Progenitor cell of endocrine pancreas (in vitro differentiated cells): ENCODE measurements around the gene AIG1. TPM values are rescaled to one million over a fixed set of nuclear protein-coding genes. Genes with fewer than 3 reads are reported as not detected.

Experiments
- DNase-seq: peaks from one replicate; pipeline ENCODE4 v3.0.0; 2021; ENCODE audit warnings: low spot score; ENCODE audit not compliant: unreplicated experiment
- H3K27ac Mint-ChIP-seq: 2 replicates; pipeline ENCODE4 v1.8.0; 2021; ENCODE audit warnings: mild to moderate bottlenecking, moderate library complexity, mixed read lengths
- H3K27me3 Mint-ChIP-seq: 2 replicates; pipeline ENCODE4 v1.8.0; 2021; ENCODE audit warnings: mixed read lengths
- H3K36me3 Mint-ChIP-seq: 2 replicates; pipeline ENCODE4 v1.8.0; 2022; ENCODE audit warnings: mixed read lengths; ENCODE audit not compliant: insufficient read depth
- H3K4me1 Mint-ChIP-seq: 2 replicates; pipeline ENCODE4 v1.8.0; 2021; ENCODE audit warnings: low read depth, mixed read lengths
- H3K4me3 Mint-ChIP-seq: 2 replicates; pipeline ENCODE4 v1.8.0; 2021; ENCODE audit warnings: low read depth, mild to moderate bottlenecking, moderate library complexity, mixed read lengths
- H3K9me3 Mint-ChIP-seq: 2 replicates; pipeline ENCODE4 v1.8.0; 2021; ENCODE audit warnings: low read depth, mixed read lengths
- total RNA-seq: library from RNA; stranded (reverse); gene quantifications from 2 replicates; pipeline ENCODE4 v1.2.1, GENCODE V29; 2021
- TF ChIP-seq, protein P1 (sequence below): fragments of 200-600 bp; sonication (generic); IDR thresholded peaks from one replicate; pipeline ENCODE4 v1.5.0; 2021; ENCODE audit warnings: antibody characterized with exemption, mild to moderate bottlenecking; ENCODE audit not compliant: unreplicated experiment

The AIG1 gene
- total RNA-seq, 1 donor from 2014 or later, result 40.0 TPM

DNA sequence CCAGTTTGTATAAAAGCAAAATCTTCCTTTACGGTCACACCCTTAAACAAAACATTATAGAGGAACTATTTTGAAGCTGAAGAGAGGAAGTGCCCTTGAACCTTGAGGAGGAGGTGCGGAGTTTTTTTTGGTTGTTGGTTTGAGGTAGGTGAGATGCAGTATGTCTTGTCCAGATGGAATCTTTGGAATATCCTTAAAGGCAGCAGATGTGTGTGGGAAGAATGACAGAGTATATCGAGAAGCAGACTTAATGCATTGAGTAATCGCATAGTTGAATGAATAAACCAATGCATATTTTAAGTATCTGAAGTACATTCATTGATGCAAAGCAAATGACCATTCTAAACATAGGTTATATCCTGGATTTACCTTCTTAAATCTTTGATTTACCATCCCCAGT lies 49.9 kb downstream of the AIG1 start:
- Mint-ChIP-seq H3K4me1 (no peaks in the 10 kb centered on the region), H3K4me3 (no peak overlapping the region)

DNA sequence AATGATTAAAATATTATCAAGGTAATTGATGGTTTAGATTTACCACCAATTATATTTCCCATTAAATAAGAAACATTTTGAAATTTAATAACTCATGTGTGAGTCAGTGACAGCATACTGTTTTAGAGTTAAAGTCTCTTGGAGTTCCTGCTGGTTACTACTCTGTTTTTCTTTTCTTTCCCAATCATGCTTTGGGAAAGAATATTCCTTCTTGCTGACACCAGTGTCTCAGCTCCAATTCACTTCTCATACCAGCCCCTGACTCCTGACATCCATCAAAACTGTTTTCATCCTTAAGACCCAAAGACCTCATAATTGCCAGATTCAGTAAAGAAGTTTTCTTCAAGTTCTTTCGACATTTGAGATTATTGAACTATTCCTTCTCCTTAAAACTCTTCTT lies 50.3 kb downstream of the AIG1 start:
- no peak for DNase-seq
- H3K4me1 Mint-ChIP-seq, result no peaks in the 10 kb centered on the region
- TF ChIP-seq, protein P1, sequence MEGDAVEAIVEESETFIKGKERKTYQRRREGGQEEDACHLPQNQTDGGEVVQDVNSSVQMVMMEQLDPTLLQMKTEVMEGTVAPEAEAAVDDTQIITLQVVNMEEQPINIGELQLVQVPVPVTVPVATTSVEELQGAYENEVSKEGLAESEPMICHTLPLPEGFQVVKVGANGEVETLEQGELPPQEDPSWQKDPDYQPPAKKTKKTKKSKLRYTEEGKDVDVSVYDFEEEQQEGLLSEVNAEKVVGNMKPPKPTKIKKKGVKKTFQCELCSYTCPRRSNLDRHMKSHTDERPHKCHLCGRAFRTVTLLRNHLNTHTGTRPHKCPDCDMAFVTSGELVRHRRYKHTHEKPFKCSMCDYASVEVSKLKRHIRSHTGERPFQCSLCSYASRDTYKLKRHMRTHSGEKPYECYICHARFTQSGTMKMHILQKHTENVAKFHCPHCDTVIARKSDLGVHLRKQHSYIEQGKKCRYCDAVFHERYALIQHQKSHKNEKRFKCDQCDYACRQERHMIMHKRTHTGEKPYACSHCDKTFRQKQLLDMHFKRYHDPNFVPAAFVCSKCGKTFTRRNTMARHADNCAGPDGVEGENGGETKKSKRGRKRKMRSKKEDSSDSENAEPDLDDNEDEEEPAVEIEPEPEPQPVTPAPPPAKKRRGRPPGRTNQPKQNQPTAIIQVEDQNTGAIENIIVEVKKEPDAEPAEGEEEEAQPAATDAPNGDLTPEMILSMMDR, result no peak
- no peak overlapping the region for H3K27ac Mint-ChIP-seq
- H3K36me3 Mint-ChIP-seq, result no peaks in the 10 kb centered on the region
- no peaks in the 10 kb centered on the region for H3K9me3 Mint-ChIP-seq
- H3K4me3 Mint-ChIP-seq, result no peak overlapping the region
- no peaks in the 10 kb centered on the region for H3K27me3 Mint-ChIP-seq

More for the DNA sequence above, 49.9 kb downstream of the AIG1 start:
- H3K27me3 Mint-ChIP-seq, result no peaks in the 10 kb centered on the region
- TF ChIP-seq, protein P1, result no peak
- H3K27ac Mint-ChIP-seq, result no peak overlapping the region
- no peaks in the 10 kb centered on the region for H3K9me3 Mint-ChIP-seq
- H3K36me3 Mint-ChIP-seq, result no peaks in the 10 kb centered on the region
- DNase-seq, result no peak

DNA sequence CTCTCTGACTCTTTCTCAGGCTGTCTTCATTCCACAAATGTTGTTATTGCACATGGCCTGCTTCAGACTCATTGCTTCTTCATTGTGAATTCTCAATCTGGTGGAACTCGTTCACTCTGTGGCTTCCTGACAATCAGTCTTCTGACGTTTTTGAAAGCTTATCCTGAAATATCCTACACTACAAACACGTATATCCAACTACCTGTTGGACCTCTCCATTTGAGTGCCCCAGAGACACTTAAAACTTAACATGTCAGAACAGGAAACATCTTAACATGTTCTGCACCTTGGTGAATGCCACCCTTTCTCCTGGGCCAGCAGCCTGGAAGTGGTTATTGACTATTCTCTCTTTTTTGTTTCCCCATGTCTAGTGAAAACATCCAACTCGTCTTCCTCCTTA lies 50.8 kb downstream of the AIG1 start:
- TF ChIP-seq, protein P1, result no peak
- no peak for DNase-seq
- no peaks in the 10 kb centered on the region for H3K27me3 Mint-ChIP-seq
- no peaks in the 10 kb centered on the region for H3K4me1 Mint-ChIP-seq
- no peak overlapping the region for H3K4me3 Mint-ChIP-seq
- no peak overlapping the region for H3K27ac Mint-ChIP-seq
- no peaks in the 10 kb centered on the region for H3K36me3 Mint-ChIP-seq
- peaks cover 3% of the 10 kb centered on the region for H3K9me3 Mint-ChIP-seq

- no peaks in the 10 kb centered on the region for H3K4me1 Mint-ChIP-seq
- H3K27me3 Mint-ChIP-seq, result no peaks in the 10 kb centered on the region
- no peak for DNase-seq
- no peak overlapping the region for H3K4me3 Mint-ChIP-seq
- peaks cover 3% of the 10 kb centered on the region for H3K9me3 Mint-ChIP-seq
- TF ChIP-seq, protein P1, result no peak
- no peak overlapping the region for H3K27ac Mint-ChIP-seq
- no peaks in the 10 kb centered on the region for H3K36me3 Mint-ChIP-seq
These were observed 51.5 kb downstream of the AIG1 start for GRCh38 chr6:143112084-143112768.

DNA sequence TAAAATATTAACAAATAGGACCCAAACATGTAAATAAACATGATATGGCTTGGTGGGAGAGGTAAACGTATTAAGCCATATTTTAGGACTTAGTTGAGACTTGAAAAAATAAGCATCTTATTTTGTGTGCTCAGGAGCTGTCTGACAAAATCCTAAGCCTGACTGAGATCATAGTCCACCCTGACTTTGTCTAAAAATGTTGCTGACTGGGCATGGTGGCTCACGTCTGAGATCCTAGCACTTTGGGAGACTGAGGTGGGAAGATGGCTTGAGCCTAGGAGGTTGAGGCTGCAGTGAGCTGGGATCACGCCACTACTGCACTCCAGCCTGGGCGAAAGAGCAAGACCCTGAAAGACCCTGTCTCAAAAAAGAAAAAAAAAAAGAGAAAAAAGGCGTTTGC lies 52.1 kb downstream of the AIG1 start:
- Mint-ChIP-seq H3K36me3 (no peaks in the 10 kb centered on the region), H3K27ac (no peak overlapping the region), H3K4me3 (no peak overlapping the region), H3K4me1 (no peaks in the 10 kb centered on the region), H3K9me3 (peaks cover 3% of the 10 kb centered on the region), H3K27me3 (no peaks in the 10 kb centered on the region)
- no peak for DNase-seq
- TF ChIP-seq, protein P1, result no peak
